Activated CD4-positive, alpha-beta T cell treated with anti-CD3 and anti-CD28 coated beads for 36 hours (primary cell): ENCODE data around the gene SCYGR1. TPM values are rescaled to one million over a fixed set of nuclear protein-coding genes. Genes with fewer than 3 reads are reported as not detected.

ENCODE experiments used
- ATAC-seq: fragments of 200-7000 bp; cut with Tn5 transposase; one replicate; pipeline ENCODE4 v1.10.0; 2021; ENCODE audit warnings: mild to moderate bottlenecking, moderate library complexity
- CTCF ChIA-PET: fragments of 350-600 bp; sonication (Branson Sonifier 250); formaldehyde crosslinking; loops from one replicate; lab custom pipeline; 2021; ENCODE audit warnings: antibody characterized with exemption; lab: Charles Lee
- POLR2A ChIA-PET: fragments of 350-600 bp; sonication (Branson Sonifier 250); formaldehyde crosslinking; loops from one replicate; lab custom pipeline; 2021; ENCODE audit warnings: antibody characterized with exemption, inconsistent platforms; lab: Charles Lee
- DNase-seq: peaks from one replicate; pipeline ENCODE4 v3.0.0-alpha.2; 2020
- H3K27ac Mint-ChIP-seq: one replicate; pipeline ENCODE4 v1.8.0; 2021; ENCODE audit warnings: mixed read lengths
- H3K27me3 Mint-ChIP-seq: one replicate; pipeline ENCODE4 v1.8.0; 2021; ENCODE audit warnings: mixed read lengths
- H3K36me3 Mint-ChIP-seq: one replicate; pipeline ENCODE4 v1.8.0; 2021; ENCODE audit warnings: low read depth, mixed read lengths
- H3K4me1 Mint-ChIP-seq: one replicate; pipeline ENCODE4 v1.8.0; 2021; ENCODE audit warnings: mixed read lengths
- H3K4me3 Mint-ChIP-seq: one replicate; pipeline ENCODE4 v1.8.0; 2021; ENCODE audit warnings: mild to moderate bottlenecking, moderate library complexity, mixed read lengths
- H3K9me3 Mint-ChIP-seq: one replicate; pipeline ENCODE4 v1.8.0; 2021; ENCODE audit warnings: low read depth, mixed read lengths
- intact Hi-C, 2 experiments: fragments of 100-400 bp; cut with DNase I in 1 of 2; cut with micrococcal nuclease in 1 of 2; formaldehyde crosslinking; loops; one replicate each; pipeline versions ENCODE4 v1.14.2 to v1.15.1; 2022 to 2024; cut with DNase I, micrococcal nuclease
- total RNA-seq, 2 experiments: library from RNA; stranded (reverse); gene quantifications; one replicate each; pipeline ENCODE4 v1.2.3, GENCODE V29; 2021

SCYGR1 gene
- total RNA-seq, 2 experiments from 2014 or later, result not detected

- ATAC-seq (no peak), DNase-seq (no peak)
- Mint-ChIP-seq H3K4me3 (no peak overlapping the region), H3K4me1 (no peaks in the 10 kb centered on the region), H3K27me3 (no peaks in the 10 kb centered on the region), H3K27ac (no peak overlapping the region), H3K9me3 (no peaks in the 10 kb centered on the region), H3K36me3 (peaks cover 21% of the 10 kb centered on the region)
- ChIA-PET CTCF (interaction anchor here (1.2 kb wide), 1 partner anchor 20 kb away, joined by 3 read pairs; no protein-coding TSS in a partner anchor), POLR2A (no interaction called here)
- intact Hi-C loops, result no loop called here
Observed at GRCh38 chr2:227341553-227341952, 46.2 kb downstream of the SCYGR1 start.

GRCh38 chr2:227340106-227340505 is 47.6 kb downstream of the SCYGR1 start:
- intact Hi-C loops, result no loop called here
- DNase-seq, result no peak
- CTCF ChIA-PET, result interaction anchor here (0.7 to 1.2 kb wide), 4 partner anchors 40 to 358 kb away, joined by 3 to 4 read pairs (median 3); no protein-coding TSS in a partner anchor
- H3K9me3 Mint-ChIP-seq, result no peaks in the 10 kb centered on the region
- peaks cover 10% of the 10 kb centered on the region for H3K4me1 Mint-ChIP-seq
- POLR2A ChIA-PET, result interaction anchor here (0.7 kb wide), 2 partner anchors 14 to 467 kb away, joined by 4 to 5 read pairs; no protein-coding TSS in a partner anchor
- no peak overlapping the region for H3K27ac Mint-ChIP-seq
- no peak for ATAC-seq
- no peaks in the 10 kb centered on the region for H3K27me3 Mint-ChIP-seq
- H3K4me3 Mint-ChIP-seq, result no peak overlapping the region
- peaks cover 33% of the 10 kb centered on the region for H3K36me3 Mint-ChIP-seq

GRCh38 chr2:227339098-227339599 is 48.6 kb downstream of the SCYGR1 start:
- Mint-ChIP-seq H3K9me3 (no peaks in the 10 kb centered on the region), H3K27me3 (no peaks in the 10 kb centered on the region), H3K4me1 (peaks cover 14% of the 10 kb centered on the region), H3K4me3 (no peak overlapping the region), H3K36me3 (peaks cover 41% of the 10 kb centered on the region), H3K27ac (peak overlapping the region; percentile 2)
- POLR2A ChIA-PET, result no interaction called here
- DNase-seq (no peak), ATAC-seq (no peak)
- intact Hi-C loops, result no loop called here
- CTCF ChIA-PET, result interaction anchor here (0.7 to 0.9 kb wide), 2 partner anchors 138 to 523 kb away, joined by 4 to 6 read pairs; no protein-coding TSS in a partner anchor

Other genes with a start within 250 kb of the SCYGR1 start
- not detected for gene COL4A4, start 223.7 kb downstream of the SCYGR1 start, total RNA-seq
- gene COL4A3, start 223.3 kb downstream of the SCYGR1 start, total RNA-seq, result not detected
- 100 to 1,000 TPM in 1 of 2 experiments, 10 to 100 TPM in 1; 78.3 to 104 TPM for gene MFF, start 62.7 kb downstream of the SCYGR1 start, total RNA-seq
- gene TM4SF20, start 8.6 kb downstream of the SCYGR1 start, total RNA-seq, result not detected
- 100 to 1,000 TPM; 158 to 214 TPM for gene AGFG1, start 84.2 kb upstream of the SCYGR1 start, total RNA-seq
- gene SCYGR2, start 210.9 kb upstream of the SCYGR1 start, total RNA-seq, result not detected
- gene SCYGR3, start 226.9 kb upstream of the SCYGR1 start, total RNA-seq, result not detected
- not detected for gene SCYGR4, start 229.5 kb upstream of the SCYGR1 start, total RNA-seq